Measurements from ENCODE around the gene DENND1A. TPM values are rescaled to one million over a fixed set of nuclear protein-coding genes. Genes with fewer than 3 reads are reported as not detected.

DENND1A gene
- total RNA-seq, 3 donors from 2014 or later = 18.4 to 21.3 (median 20.1) TPM

DNA sequence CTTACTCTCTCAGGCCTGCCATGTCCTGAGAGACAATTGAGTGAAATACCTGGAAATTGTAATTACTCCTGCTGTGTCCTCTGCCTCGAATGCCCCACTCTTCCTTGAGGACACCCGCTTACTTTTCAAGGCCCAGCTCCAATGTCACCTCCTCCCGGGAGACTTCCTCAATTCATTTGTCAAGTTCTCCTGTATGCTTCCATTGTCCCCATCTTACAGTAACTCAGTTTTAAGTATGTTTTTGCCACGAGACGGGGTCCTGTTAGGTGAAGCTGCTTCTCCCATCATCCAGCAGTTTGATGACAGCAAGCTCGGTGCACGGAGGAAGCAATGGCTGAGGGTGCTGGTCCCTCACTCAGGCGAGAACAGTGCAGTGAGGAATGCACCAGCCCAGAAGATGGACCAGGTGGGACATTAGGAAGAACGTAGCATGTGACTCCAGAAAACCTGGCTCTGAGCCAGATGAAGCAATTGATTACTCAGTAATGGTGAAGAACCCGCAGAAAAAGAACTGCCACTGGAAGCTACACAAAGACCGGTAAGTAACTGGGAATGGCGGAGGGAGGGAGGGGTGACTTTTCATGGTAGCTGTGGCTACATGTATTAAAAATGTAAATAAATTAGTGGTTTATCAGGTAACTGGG, 274.8 kb downstream of the DENND1A start:
- TF ChIP-seq POLR2AphosphoS5 (IDR thresholded peaks at IDR 0.05) (no peak), CTCF (IDR thresholded peaks at IDR 0.05) (no peak), POLR2A (IDR thresholded peaks at IDR 0.05) (no peak)
- H3K9me3 ChIP-seq = no peaks in the 10 kb centered on the region
- no peak overlapping the region for H3K4me3 ChIP-seq
- no peaks in the 10 kb centered on the region for H3K36me3 ChIP-seq
- H3K27ac ChIP-seq = no peak overlapping the region
- H3K27me3 ChIP-seq = no peaks in the 10 kb centered on the region
- intact Hi-C loops (cut with DNase I; ENCODE audit: low total_unique reads) = no loop called here
- no peak for DNase-seq (ENCODE audit: low spot score in 2 of 2)
- no peaks in the 10 kb centered on the region for H3K4me1 ChIP-seq

GRCh38 chr9:123654218-123654993, 275.5 kb downstream of the DENND1A start:
- no peaks in the 10 kb centered on the region for H3K9me3 ChIP-seq
- intact Hi-C loops (cut with DNase I; ENCODE audit: low total_unique reads) = no loop called here
- H3K4me3 ChIP-seq = no peak overlapping the region
- no peaks in the 10 kb centered on the region for H3K27me3 ChIP-seq
- H3K4me1 ChIP-seq = no peaks in the 10 kb centered on the region
- DNase-seq (ENCODE audit: low spot score in 2 of 2) = no peak
- no peak overlapping the region for H3K27ac ChIP-seq
- no peaks in the 10 kb centered on the region for H3K36me3 ChIP-seq
- TF ChIP-seq CTCF (IDR thresholded peaks at IDR 0.05) = no peak
- TF ChIP-seq POLR2AphosphoS5 (IDR thresholded peaks at IDR 0.05) = no peak
- no peak for TF ChIP-seq POLR2A (IDR thresholded peaks at IDR 0.05)

- Histone ChIP-seq H3K36me3 (no peaks in the 10 kb centered on the region), H3K4me3 (no peak overlapping the region), H3K27ac (no peak overlapping the region), H3K27me3 (no peaks in the 10 kb centered on the region), H3K4me1 (no peaks in the 10 kb centered on the region), H3K9me3 (no peaks in the 10 kb centered on the region)
- intact Hi-C loops (cut with DNase I; ENCODE audit: low total_unique reads) = no loop called here
- DNase-seq (ENCODE audit: low spot score in 2 of 2) = no peak
- TF ChIP-seq CTCF (IDR thresholded peaks at IDR 0.05) (no peak), POLR2AphosphoS5 (IDR thresholded peaks at IDR 0.05) (no peak), POLR2A (IDR thresholded peaks at IDR 0.05) (no peak)
These were observed 277.5 kb downstream of the DENND1A start for GRCh38 chr9:123652416-123652815.

DNA sequence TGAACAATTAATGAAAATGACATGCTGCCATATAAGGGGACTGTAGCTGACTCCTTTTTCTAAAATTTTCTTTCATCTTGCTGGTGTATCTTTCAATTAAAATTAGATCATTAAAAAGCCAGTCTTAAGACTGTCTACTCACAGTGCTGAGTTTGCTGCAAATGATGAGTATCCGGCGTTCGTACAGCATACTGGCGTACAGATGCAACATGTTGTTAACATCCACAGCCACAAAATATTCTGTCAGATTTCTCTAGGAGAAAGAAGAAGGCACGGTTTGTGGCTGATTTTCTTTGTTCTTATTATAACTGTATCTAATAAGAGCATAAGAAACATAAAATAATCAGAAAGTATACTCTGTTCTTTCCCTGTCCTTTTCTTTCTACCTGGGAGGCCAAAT, 278.1 kb downstream of the DENND1A start:
- H3K4me3 ChIP-seq = no peak overlapping the region
- H3K27me3 ChIP-seq = no peaks in the 10 kb centered on the region
- H3K4me1 ChIP-seq = no peaks in the 10 kb centered on the region
- no peak for TF ChIP-seq CTCF (IDR thresholded peaks at IDR 0.05)
- no peak for TF ChIP-seq POLR2A (IDR thresholded peaks at IDR 0.05)
- TF ChIP-seq POLR2AphosphoS5 (IDR thresholded peaks at IDR 0.05) = no peak
- no peak for DNase-seq (ENCODE audit: low spot score in 2 of 2)
- intact Hi-C loops (cut with DNase I; ENCODE audit: low total_unique reads) = no loop called here
- no peaks in the 10 kb centered on the region for H3K36me3 ChIP-seq
- no peaks in the 10 kb centered on the region for H3K9me3 ChIP-seq
- no peak overlapping the region for H3K27ac ChIP-seq

- Histone ChIP-seq H3K4me3 (no peak overlapping the region), H3K9me3 (no peaks in the 10 kb centered on the region), H3K27me3 (no peaks in the 10 kb centered on the region), H3K27ac (no peak overlapping the region), H3K4me1 (no peaks in the 10 kb centered on the region), H3K36me3 (no peaks in the 10 kb centered on the region)
- TF ChIP-seq POLR2AphosphoS5 (IDR thresholded peaks at IDR 0.05) (no peak), POLR2A (IDR thresholded peaks at IDR 0.05) (no peak), CTCF (IDR thresholded peaks at IDR 0.05) (no peak)
- no peak for DNase-seq (ENCODE audit: low spot score in 2 of 2)
- intact Hi-C loops (cut with DNase I; ENCODE audit: low total_unique reads) = no loop called here
These were observed 278.7 kb downstream of the DENND1A start for GRCh38 chr9:123651273-123651672.
